HEK293T (cell line): ENCODE measurements around the gene DENND1B.

Experiments used
- ARNT ChIP-seq: fragments of 450-650 bp; IDR thresholded peaks from 2 replicates; pipeline ENCODE4 v1.6.1; 2017; ENCODE audit warnings: mild to moderate bottlenecking
- BHLHE40 ChIP-seq: fragments of 450-650 bp; IDR thresholded peaks from 2 replicates; pipeline ENCODE4 v1.6.1; 2016; ENCODE audit warnings: mild to moderate bottlenecking, moderate library complexity, borderline replicate concordance
- ELF4 ChIP-seq: fragments of 450-650 bp; IDR thresholded peaks from 2 replicates; pipeline ENCODE4 v1.6.1; 2017; ENCODE audit warnings: antibody characterized with exemption
- FOXA1 ChIP-seq: fragments of 450-650 bp; IDR thresholded peaks from 2 replicates; pipeline ENCODE4 v1.6.1; 2016; ENCODE audit warnings: mild to moderate bottlenecking
- FOXK2 ChIP-seq: fragments of 450-650 bp; IDR thresholded peaks from 2 replicates; pipeline ENCODE4 v1.6.1; 2016; ENCODE audit warnings: mild to moderate bottlenecking
- FOXM1 ChIP-seq: fragments of 450-650 bp; IDR thresholded peaks from 2 replicates; pipeline ENCODE4 v1.6.1; 2017; ENCODE audit warnings: mild to moderate bottlenecking, borderline replicate concordance
- SP1 ChIP-seq: fragments of 450-650 bp; IDR thresholded peaks from 2 replicates; pipeline ENCODE4 v1.6.1; 2017
- SUZ12 ChIP-seq: fragments of 450-650 bp; IDR thresholded peaks from 2 replicates; pipeline ENCODE4 v1.6.1; 2016; ENCODE audit warnings: mild to moderate bottlenecking
- TARDBP ChIP-seq: fragments of 450-650 bp; IDR thresholded peaks from 2 replicates; pipeline ENCODE4 v1.6.1; 2016

DNA sequence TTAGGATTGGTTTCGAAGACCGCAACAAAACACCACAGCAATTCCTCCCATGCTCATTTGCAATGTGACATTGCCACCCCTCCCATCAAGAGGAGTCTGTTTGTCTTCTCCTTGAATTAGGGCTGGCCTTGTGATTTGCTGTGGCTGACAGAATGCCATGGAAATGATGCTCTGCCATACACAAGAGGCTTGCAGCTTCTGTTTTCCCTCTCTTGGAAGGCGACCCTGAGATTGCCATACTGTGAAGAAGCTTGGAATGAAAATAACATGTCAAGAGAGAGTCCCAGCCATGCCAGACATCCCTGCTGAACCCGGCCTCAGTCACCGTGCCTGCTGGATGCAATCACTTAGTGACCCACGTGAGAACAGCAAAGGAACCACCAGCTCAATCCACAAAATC, 294.8 kb downstream of the DENND1B start:
- no peak for TF ChIP-seq TARDBP
- no peak for TF ChIP-seq BHLHE40
- TF ChIP-seq SP1 = no peak
- TF ChIP-seq FOXK2 = no peak
- TF ChIP-seq ARNT = no peak
- TF ChIP-seq FOXA1 = no peak
- TF ChIP-seq FOXM1 = no peak
- no peak for TF ChIP-seq ELF4
- no peak for TF ChIP-seq SUZ12
